HG02870 (cell line): ENCODE measurements around the gene MTA1.

Experiments used
- ATAC-seq: cut with Tn5 transposase; IDR thresholded peaks from one replicate; pipeline ENCODE4 v1.9.1; 2021; ENCODE audit warnings: mild to moderate bottlenecking, moderate library complexity; ENCODE audit not compliant: unreplicated experiment

Gene MTA1

GRCh38 chr14:105508601-105509000 lies 89.0 kb downstream of the MTA1 start:
- no peak for ATAC-seq

DNA sequence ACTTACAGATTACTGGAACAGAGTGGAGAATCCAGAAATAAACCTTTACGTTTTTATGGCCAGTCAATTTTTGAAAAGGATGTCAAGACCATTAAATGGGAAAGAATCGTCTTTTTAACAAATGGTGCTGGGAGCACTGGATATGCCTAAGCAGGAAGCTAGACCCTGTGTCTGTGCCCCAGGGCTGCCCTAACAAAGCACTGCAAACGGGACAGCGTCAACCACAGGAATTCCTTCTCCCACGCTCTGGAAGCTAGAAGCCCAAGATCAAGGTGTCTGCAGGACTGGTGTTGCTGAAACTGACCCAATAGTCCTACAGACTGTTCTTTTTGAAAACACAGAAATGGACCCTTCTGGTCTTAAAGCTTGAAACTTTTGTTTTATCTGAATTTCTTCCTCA lies 97.5 kb downstream of the MTA1 start:
- ATAC-seq = no peak

- ATAC-seq = no peak
Measured at GRCh38 chr14:105519946-105520698, 100.5 kb downstream of the MTA1 start.
